GM21390 (cell line): ENCODE results near the gene ACTL8.

Experiments used
- ATAC-seq: cut with Tn5 transposase; IDR thresholded peaks from one replicate; pipeline ENCODE4 v1.9.1; 2021; ENCODE audit not compliant: unreplicated experiment

The ACTL8 gene

GRCh38 chr1:17799642-17800041, 44.5 kb downstream of the ACTL8 start:
- ATAC-seq: no peak

- ATAC-seq: no peak
Measured at GRCh38 chr1:17802164-17802563, 47.0 kb downstream of the ACTL8 start.

GRCh38 chr1:17802945-17803344, 47.8 kb downstream of the ACTL8 start:
- ATAC-seq: no peak

- no peak for ATAC-seq
Measured at GRCh38 chr1:17805869-17806684, 50.9 kb downstream of the ACTL8 start.

- no peak for ATAC-seq
Measured at GRCh38 chr1:17808816-17809215, 53.7 kb downstream of the ACTL8 start.

GRCh38 chr1:17810668-17811067, 55.5 kb downstream of the ACTL8 start:
- ATAC-seq: no peak

- ATAC-seq: no peak
Measured at GRCh38 chr1:17816511-17816910, 61.4 kb downstream of the ACTL8 start.

GRCh38 chr1:17819129-17819802, 64.1 kb downstream of the ACTL8 start:
- ATAC-seq: no peak

GRCh38 chr1:17820198-17820597, 65.1 kb downstream of the ACTL8 start:
- ATAC-seq: no peak

GRCh38 chr1:17822741-17823426, 67.8 kb downstream of the ACTL8 start:
- no peak for ATAC-seq

- no peak for ATAC-seq
Measured at GRCh38 chr1:17825273-17826164, 70.4 kb downstream of the ACTL8 start.

GRCh38 chr1:17826165-17826488, 71.0 kb downstream of the ACTL8 start:
- ATAC-seq: no peak

GRCh38 chr1:17828991-17829390, 73.9 kb downstream of the ACTL8 start:
- ATAC-seq: no peak

GRCh38 chr1:17829579-17829978, 74.4 kb downstream of the ACTL8 start:
- no peak for ATAC-seq

GRCh38 chr1:17831597-17831996, 76.5 kb downstream of the ACTL8 start:
- no peak for ATAC-seq

GRCh38 chr1:17833661-17834501, 78.7 kb downstream of the ACTL8 start:
- ATAC-seq: no peak

- ATAC-seq: no peak
Measured at GRCh38 chr1:17834561-17835100, 79.5 kb downstream of the ACTL8 start.

GRCh38 chr1:17837233-17838030, 82.3 kb downstream of the ACTL8 start:
- no peak for ATAC-seq

- no peak for ATAC-seq
Measured at GRCh38 chr1:17839641-17840196, 84.6 kb downstream of the ACTL8 start.
